Amniotic epithelial cell (primary cell): ENCODE measurements around the gene FXYD5.
A peak's percentile ranks its signal among the peaks of the same experiment; 100 is the strongest.

ENCODE experiments used
- DNase-seq: peaks from one replicate; pipeline ENCODE4 v3.0.0-alpha.2; 2010; ENCODE audit warnings: low read depth

FXYD5 gene, protein sequence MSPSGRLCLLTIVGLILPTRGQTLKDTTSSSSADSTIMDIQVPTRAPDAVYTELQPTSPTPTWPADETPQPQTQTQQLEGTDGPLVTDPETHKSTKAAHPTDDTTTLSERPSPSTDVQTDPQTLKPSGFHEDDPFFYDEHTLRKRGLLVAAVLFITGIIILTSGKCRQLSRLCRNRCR

DNA sequence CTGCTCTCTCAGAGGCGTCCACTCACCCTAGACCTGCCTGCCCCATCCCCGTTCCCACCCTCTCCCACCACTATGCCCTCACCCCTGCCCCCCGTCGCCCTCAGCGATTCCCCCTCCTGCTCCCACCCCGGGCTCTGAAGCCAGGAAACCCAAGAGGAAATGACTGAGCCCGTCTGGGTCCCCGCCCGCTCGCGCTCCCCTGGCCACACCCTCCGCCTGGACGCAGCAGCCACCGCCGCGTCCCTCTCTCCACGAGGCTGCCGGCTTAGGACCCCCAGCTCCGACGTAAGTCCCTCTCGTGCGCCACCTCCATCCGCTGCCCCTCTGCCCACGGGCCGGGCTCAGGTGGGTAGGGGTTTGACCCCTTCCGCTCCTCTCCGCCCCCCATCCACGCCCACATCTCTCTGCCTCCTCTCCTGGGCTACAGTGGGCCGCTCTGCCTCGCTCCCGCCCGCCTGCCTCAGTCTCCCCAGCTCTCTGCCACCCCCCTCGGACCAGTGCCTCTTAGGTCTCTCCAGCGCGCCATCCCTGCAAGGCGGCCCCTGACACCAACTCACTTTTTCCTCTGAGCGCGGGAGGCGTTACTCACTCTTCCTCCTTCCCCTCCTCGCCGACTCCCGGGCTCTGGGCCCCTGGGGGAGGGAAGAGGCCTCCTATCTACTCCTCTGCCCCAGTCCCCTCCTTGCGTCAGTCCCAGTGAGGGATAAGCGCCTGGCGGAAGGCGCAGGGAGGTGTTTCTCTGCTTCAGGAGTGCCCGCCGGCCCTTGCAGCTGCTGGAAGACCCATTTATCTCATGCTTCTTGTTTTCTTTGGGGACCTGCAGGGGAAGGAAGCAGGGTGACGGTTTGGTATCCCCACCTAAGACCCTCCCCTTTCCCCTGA lies at the start of gene FXYD5:
TSS of gene FXYD5 (plus strand) at position 211 of the 882 bp plus-strand sequence. CDS start 816 bp downstream, outside the sequence.
- DNase-seq, result peak; percentile 81

DNA sequence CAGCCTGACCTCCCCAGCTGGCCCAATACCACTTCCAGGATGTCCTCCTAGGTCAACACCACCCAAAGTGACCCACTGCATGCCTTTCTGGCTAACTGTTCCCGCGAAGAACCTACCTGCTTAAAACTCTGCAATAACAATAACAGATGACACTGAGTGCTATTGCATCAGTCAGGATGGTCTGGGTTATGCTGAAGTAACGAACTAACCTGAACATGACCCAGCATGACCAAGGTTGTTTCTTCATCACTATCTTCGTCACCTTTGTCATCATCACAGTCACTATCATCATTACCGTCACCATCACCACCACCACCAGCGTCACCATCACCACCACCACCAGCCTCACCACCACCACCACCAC lies 49.5 kb upstream of the FXYD5 start:
- no peak for DNase-seq

DNA sequence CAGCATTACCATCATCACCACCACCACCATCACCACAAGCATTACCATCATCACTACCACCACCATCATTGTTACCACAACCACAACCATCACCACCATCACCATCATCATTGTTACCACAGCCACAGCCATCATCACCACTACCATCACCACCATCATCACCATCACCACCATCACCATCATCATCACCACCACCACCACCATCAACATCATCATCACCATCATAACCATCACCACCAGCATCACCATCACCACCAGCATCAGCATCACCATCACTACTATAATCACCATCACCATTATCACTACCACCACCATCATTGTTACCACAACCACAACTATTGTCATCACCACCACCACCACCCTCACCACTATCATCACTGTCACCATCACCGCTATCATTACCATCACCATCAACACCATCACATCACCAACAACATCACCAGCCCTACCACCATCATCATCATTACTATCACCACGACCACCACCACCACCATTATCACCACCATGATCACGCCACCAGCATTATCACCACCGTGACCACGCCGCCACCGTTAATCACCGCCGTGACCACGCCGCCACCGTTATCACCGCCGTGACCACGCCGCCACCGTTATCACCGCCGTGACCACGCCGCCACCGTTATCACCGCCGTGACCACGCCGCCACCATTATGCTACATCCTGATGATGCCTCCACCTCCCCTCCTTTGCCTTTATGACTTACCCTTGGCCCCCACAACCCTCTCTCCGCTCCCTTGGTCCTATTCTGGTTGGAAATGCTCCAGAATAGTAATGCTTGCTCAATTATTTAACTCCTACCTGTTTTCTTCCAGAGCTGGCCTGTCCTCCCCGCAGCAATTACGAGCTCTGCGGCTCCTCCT lies 48.9 kb upstream of the FXYD5 start:
- DNase-seq, result no peak

DNA sequence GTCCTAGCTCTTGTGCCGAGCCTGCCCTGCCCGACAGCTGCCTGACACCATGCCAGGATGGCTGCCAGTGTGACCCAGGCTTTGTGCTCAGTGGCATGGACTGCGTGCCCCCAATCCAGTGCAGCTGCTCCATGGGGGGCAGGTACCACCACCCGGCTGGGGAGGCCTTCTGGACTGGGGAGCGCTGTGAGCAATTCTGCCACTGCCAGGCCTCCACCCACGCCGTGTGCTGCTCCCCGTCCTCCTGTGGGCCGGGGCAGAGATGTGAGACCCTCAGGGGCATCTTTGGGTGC lies 48.3 kb upstream of the FXYD5 start:
- DNase-seq, result no peak

DNA sequence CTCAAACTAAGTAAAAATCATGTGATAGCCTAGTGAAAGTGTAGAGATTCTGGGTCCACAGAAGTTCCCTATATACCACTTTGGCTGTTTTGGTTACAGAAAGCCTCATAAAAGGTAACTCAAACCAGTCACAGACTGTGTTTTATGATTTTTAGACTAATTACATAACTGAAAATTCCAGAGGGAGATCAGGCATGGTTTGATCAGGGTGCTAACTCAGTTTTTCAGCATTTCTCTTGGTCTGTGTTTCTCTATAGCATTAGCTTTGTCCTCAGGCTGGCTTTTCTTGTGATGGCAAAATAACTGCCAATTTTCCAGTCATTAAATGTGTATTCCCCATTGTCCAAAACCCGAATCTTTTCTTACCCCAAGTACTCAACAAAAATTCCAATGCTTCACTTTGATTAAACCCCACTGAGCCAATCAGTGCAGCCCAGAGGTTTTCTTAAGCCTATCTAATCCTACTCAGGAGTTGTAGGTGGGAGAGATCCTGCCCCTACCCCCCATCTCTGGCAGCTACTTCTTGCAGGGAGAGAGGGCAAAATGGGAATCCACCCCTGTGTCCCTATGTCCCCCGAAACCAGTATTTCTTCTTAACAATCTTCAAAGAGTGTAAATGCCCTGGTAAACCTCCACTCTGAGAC lies 47.5 kb upstream of the FXYD5 start:
- DNase-seq, result no peak

DNA sequence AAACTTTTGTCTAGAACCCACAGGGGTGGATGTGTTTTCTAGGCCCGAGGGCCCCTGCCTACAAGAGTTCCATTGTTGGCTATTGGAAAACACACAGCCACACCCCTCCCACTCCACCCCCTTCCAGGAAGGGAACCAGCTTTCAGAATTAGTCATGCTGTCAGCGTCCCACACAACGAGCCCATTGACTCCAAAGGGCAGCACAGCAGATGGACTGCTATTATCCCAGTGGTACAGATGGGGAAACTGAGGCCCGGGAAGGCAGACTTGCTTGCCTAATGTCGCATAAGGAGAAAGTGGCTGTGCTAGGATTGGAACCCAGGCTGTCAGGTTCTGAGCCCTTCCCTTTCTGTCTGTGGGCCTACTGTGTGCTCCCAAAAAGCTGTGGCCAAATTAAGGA lies 47.0 kb upstream of the FXYD5 start:
- DNase-seq, result peak; percentile 12

DNA sequence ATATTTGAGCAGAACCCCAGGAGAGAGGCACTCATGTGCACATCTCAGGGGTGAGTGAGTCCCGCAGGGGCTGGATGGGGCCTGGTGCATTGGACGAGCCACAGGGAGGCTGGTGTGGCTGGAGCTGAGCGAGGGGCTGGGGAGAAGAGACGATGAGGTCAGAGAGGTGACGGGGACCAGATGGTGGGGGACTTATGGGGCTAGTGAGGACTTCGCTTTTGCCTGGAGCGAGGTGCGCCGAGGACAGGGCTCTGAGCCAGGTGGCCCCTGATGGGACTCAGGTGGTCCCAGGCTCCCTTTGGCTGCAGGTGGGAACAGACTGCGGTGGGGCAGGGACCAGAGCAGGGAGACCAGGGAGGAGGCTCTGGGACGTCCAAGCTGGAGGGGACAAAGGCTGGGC lies 45.8 kb upstream of the FXYD5 start:
- DNase-seq, result no peak

DNA sequence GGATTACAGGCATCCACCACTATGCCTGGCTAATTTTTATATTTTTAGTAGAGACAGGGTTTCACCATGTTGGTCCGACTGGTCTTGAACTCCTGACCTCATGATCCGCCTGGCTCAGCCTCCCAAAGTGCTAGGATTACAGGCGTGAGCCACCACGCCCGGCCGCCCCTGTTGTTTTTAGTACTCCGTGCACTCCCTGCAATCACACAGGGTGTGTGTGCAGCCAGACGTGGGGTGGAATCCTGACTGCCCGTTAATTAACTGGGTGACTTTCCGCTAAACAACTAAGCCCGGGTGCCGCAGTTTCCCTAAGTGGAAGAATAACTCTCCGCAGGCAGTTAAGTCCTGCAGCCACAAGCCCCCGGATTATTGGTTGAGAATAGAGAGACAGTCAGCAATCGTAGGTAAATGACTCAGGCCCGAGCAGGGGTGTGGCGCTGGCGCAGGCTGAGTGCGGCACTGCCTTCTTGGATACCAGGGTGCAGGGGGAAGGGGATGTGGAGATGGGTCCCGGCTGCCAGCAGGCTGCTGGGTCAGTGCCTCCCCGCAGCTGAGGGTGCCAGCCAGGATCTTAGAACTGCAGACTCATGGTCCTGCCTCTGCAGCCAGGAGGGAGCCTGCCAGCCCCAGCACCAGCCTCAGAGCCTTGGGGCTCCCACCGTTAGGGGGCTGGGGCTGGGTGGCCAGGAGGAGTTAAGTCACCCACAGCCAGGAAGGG lies 45.0 kb upstream of the FXYD5 start:
- DNase-seq, result no peak

DNA sequence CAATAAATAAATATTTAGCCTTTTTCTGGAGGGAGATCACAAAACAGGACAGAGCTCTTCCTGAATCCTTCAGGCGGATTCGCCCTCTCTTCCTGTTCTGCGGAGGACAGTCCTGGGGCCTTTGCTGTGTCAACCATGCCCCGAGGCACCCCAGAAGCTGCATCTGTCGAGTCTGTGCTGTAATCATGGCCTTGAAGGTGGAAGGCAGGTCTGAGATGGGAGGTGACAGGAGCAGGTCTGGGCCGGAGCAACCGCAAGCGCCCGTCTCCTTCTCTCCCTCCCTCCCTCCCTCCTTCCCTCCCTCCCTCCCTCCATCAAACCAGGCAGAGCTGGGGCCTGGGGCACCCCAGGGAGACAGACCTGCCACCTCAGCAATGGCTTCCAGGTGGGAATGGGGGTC lies 43.6 kb upstream of the FXYD5 start:
- DNase-seq, result no peak

DNA sequence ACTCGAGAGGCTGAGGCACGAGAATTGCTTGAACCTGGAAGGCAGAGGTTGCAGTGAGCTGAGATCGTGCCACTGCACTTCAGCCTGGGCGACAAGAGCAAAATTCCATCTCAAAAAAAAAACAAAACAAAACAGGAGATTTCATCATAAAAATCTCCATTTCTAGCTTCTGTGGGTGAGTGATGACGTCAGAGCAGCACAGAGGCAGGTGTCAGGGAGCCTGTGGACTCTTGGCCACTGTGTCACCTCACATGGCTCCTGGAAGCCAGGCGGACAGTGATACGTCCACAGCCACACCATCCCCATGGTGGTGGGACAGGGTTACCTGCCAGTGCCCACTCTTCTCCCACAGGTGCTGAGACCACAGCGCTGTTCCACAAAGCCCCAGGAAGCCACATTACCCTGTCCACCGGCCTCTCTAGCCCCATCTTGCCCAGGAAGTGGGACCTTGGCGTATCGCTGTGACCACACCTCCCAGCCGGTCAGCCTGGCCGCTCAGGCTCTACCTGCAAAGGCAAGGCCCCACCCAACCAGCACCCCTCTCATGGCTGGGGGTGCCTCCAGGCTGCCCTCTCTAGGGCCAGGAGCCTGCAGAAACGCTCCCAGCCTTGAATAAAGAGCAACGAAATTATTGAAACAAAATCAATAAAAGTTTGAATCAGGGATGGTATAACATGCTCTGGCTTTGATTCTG lies 41.4 kb upstream of the FXYD5 start:
- no peak for DNase-seq

DNA sequence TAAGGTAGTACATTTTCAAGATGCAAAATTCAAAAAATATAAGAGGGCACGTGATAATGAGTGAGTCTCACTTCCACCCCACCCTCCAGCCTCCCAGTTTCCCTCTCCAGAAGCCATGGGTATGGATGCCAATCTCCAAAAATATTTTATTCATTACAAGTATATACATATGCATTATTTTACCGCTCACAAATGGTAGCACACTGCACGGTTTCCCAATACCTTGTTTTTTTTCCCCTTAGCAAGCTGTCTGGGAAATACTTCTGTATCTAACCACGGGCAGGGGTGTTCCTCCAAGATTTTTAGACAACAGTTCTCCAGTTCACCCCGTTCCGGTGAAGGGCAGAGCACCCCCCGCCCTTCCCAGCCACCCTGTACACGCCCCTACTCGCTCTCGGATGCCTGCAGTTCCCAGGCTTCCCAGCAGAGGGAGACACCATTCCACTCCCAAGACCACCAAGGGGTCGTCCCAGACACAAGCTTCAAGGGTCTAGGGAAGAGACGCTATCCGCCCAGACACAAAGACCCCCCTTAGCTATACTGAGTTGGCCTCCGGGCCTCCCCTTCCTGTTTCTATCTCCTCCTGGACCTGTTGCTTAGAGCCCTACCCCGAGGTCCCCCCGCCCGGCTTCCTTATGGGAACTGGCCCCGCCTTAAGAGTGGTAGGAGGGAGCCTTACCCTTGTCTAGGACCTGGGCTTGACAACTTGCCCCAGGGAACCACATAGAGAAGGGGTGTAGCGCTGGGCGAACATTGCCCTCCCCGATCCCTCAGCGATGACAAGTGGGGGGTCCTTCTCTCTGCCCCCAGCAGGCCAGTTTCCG lies 40.0 kb upstream of the FXYD5 start:
- DNase-seq, result peak; percentile 32

DNA sequence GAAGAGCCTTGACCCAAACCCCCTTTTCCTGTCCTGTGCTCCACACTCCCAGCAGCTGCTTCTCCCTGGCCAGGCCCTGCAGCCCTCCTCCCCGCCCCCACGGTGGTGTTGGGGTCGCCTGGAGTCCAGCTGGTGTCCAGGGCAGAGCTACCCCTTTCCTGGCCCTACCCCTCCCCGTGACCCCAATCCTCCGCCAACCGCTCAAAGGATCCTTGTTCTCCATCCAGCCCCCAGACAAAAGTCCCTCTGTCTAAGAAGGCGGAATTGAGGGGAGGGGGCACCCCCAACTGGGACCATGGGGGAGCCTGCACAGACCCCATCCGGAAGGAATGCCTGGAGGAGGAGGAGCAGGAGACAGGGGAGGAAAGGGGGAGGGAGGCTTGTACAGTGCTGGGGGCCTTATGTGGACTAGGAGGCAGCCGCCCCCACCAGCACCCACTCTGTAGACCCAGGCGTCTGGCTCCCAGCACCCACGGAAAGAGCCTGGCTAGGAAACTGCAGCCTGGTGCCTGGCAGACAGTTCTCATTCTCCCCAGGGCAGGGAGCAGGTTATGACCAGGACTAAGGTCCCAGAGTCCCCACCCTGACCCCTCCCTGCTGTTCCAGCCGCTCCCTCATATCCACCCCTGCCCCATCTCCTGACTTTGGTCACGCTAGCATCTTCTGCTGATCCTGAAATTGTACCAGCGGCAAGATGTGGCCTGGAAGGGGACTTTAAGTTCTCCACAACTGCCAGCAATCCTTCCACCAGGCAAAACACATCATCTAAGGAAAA lies 39.2 kb upstream of the FXYD5 start, which contains the start of gene FXYD3:
TSS of gene FXYD3 (plus strand) at position 647 of the 775 bp plus-strand sequence. CDS start 3,554 bp downstream, outside the sequence.
- DNase-seq, result no peak

DNA sequence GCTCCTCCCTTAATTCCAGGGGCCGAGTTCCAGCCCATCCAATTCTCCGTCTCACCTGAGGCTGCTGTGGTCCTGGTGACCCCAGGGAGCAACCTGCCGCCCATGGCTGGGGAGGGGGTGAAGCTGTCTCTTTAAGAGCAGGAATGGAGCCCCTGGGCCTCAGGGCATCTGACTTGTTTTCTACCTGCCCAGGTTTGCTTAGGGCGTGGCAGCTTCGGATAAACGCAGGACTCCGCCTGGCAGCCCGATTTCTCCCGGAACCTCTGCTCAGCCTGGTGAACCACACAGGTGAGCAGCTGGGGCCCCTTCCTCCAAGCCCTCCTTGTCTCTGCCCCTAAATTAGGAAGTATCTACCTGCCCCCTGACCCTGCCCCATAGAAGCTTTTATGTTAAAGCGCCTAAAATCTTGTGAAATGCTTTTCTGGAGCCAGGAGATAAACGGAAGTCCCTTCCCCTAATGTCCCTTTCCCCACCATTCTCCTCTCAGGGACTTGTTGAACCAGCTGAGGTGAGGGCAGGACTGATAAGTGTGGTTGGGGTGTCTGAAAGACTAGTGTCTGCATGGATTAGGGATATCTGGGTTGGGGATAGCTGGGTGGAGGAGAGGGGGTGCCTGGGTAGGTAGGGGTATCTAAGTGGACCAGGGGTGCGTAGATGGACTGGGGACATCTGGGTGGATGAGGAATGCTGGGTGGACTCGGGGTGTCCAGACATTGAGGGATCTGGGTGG lies 38.3 kb upstream of the FXYD5 start:
- DNase-seq, result no peak

DNA sequence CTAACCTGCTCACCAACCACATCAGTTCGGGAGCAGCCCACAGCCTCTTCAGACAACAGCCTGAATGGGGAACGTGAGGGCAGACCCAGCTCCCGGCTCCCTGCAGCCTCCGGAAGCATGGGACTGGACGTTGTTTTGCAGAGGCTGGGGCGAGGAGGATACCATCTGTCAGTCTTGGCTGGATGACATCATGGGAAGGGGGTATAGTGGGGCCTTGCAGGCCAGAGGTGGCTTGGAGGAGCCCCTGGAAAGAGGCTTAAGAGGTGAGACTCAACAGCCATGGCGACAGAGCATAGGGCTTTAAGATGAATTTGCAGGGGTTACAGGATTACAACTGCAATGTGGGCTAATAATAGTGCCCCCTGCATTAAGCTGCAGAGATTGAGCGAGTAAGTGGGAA lies 37.4 kb upstream of the FXYD5 start:
- no peak for DNase-seq

DNA sequence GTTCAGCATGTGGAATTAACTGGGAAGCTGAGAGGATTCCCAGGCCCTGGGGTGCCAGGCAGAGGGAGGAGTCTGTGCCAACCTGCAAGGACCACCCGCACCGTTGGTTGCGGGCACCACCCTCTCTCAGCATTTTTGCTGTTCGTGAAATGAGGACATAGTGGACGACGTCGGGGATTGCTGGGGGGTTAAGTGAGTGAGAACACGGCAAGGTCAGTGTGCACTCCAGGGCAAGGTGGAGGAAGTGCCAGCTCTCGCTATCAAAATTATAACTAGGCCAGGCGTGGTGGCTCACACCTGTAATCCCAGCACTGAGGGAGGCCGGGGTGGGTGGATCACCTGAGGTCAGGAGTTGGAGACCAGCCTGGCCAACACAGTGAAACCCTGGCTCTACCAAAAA lies 36.7 kb upstream of the FXYD5 start:
- DNase-seq, result no peak

DNA sequence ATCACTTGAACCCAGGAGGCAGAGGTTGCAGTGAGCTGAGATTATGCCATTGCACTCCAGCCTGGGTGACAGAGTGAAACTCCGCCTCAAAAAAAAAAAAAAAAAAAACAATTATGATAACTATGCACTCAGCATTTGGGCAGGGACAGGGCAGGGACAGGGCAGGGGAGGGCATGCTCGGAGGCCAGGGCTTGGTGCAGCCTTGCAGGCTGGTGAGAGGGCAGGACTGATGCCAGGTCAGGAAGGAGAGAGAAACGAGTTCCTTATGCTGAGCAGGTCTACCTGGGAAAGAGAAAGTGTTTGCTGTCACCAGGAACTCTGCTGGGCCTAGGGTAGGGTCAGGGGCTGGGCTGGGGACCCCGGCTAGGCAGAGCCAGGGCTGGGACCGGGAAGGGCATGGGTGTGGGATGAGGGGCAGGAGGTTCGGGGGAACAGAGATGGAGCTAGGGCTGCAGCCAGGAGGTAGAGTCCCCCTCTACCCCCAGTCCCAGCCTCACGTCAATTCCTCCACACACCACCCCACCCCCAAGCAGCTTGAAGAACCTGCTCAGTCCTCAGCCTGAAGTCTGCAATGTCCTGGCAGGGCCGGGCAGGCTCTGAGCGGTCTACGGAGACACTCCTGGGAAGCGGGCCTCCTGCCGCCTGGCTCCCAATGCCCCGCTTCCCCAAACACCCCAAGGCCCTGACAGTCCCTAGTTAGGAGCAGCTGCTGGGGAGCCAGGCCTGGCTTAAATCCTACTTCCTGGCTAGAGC lies 36.1 kb upstream of the FXYD5 start:
- DNase-seq, result no peak

DNA sequence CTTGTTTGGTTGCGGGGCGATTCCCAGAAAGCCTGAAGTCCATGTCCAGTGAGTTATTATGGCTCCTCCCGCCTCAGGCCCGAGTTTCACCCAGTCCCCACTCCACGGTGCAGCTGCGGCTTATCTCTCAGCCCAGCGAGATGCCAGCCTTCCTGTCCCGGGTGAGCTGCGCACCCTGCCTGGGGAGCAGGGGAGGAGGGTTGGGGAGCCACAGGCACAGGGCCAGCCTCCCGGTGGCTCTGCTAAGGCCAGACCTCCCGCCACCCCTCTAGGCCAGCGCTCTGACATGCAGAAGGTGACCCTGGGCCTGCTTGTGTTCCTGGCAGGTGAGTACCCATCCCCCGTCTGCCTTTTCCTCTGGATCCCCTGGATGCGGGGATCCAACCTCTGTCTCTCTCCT lies 35.4 kb upstream of the FXYD5 start:
- no peak for DNase-seq

DNA sequence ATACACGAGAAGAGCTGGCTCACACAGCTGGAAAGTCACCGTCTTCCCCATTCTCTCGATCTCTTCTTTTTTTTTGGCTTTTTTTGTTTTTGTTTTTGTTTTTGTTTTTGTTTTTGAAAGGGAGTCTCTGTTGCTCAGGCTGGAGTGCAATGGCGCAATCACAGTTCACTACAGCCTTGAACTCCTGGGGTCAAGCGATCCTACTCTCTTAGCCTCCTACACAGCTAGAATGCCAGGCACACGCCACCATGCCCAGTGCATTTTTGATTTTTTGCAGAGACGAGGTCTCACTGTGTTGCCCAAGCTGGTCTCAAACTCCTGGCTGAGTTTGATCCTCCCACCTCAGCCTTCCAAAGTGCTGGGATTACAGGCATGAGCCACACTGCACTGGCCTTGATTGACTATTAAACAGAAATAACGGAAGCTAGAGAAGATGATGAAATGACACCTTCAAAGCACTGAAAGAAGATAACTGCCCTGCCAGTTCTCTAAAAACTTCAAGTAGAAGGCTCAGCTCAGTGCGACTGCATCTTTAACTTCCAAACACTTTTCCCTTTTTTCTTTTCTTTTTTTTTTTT lies 34.9 kb upstream of the FXYD5 start:
- DNase-seq, result no peak
